Measurements from ENCODE around the gene DLGAP1. TPM values are rescaled to one million over a fixed set of nuclear protein-coding genes. Genes with fewer than 3 reads are reported as not detected.

DLGAP1 gene
- total and polyA plus RNA-seq, 2 of the 13 experiments (the other 11 are each of a cell fraction or from before 2014, with no cell fraction given): 0.01 TPM; not detected in 1

GRCh38 chr18:3725115-3725514, 730.0 kb downstream of the DLGAP1 start:
- Histone ChIP-seq H2AFZ (ENCODE audit: low read length) (no peak overlapping the region), H3K9me3 (ENCODE audit: low read length) (no peaks in the 10 kb centered on the region), H3K27me3 (ENCODE audit: control insufficient read depth in 1 of 2, insufficient read depth in 2 of 2, low read length in 2 of 2) (peaks cover 0 to 14% of the 10 kb centered on the region in 2 experiments; a peak in 2 of 5 replicates), H4K20me1 (ENCODE audit: insufficient read depth, low read length) (no peaks in the 10 kb centered on the region), H3K4me2 (ENCODE audit: low read depth, low read length) (no peak overlapping the region), H3K9ac (ENCODE audit: insufficient read depth, low read depth, low read length) (no peak overlapping the region), H3K4me1 (ENCODE audit: insufficient read depth, low read length) (peaks cover 51% of the 10 kb centered on the region), H3K79me2 (ENCODE audit: insufficient read depth, low read length) (no peaks in the 10 kb centered on the region), H3K27ac (ENCODE audit: extremely low read length, insufficient read depth, low read length) (no peak overlapping the region), H3K4me3 (replicated peaks in 1 of 3; ENCODE audit: insufficient read depth in 1 of 3, low read depth in 2 of 3, low read length in 3 of 3) (no peak overlapping the region), H3K36me3 (replicated peaks in 1 of 2; ENCODE audit: control insufficient read depth in 1 of 2, insufficient read depth in 2 of 2, low read length in 2 of 2) (no peaks in the 10 kb centered on the region)
- ChIA-PET POLR2A (no interaction called here), CTCF (ENCODE audit: low intra/inter-chr PET ratio, low total read pairs) (no interaction called here)
- intact Hi-C loops (cut with micrococcal nuclease; ENCODE audit: unreplicated experiment) (no loop called here), in situ Hi-C loops (cut with HindIII; ENCODE audit: extremely low pct_ligation_motif_present, low pct_unique_long_range_greater_than_20kb) (no loop called here)
- ATAC-seq (no peak), DNase-seq (ENCODE audit: low spot score) (no peak), FAIRE-seq (no peak)
- no peak for TF ChIP-seq ZBED4 (CRISPR knock-in tag; IDR thresholded peaks at IDR 0.05; ENCODE audit: borderline replicate concordance)
- TF ChIP-seq GABPA (IDR thresholded peaks at IDR 0.05; ENCODE audit: low read depth, low read length): no peak
- TF ChIP-seq GABPA (CRISPR knock-in tag; IDR thresholded peaks at IDR 0.05; ENCODE audit: low read depth): peak; percentile 48
- TF ChIP-seq, protein P1, sequence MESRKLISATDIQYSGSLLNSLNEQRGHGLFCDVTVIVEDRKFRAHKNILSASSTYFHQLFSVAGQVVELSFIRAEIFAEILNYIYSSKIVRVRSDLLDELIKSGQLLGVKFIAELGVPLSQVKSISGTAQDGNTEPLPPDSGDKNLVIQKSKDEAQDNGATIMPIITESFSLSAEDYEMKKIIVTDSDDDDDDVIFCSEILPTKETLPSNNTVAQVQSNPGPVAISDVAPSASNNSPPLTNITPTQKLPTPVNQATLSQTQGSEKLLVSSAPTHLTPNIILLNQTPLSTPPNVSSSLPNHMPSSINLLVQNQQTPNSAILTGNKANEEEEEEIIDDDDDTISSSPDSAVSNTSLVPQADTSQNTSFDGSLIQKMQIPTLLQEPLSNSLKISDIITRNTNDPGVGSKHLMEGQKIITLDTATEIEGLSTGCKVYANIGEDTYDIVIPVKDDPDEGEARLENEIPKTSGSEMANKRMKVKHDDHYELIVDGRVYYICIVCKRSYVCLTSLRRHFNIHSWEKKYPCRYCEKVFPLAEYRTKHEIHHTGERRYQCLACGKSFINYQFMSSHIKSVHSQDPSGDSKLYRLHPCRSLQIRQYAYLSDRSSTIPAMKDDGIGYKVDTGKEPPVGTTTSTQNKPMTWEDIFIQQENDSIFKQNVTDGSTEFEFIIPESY (CRISPR knock-in tag; IDR thresholded peaks at IDR 0.05): no peak
- no peak for TF ChIP-seq GLI4 (CRISPR knock-in tag; IDR thresholded peaks at IDR 0.05; ENCODE audit: borderline replicate concordance)
- TF ChIP-seq GATAD2A (CRISPR knock-in tag; IDR thresholded peaks at IDR 0.05): no peak
- TF ChIP-seq, protein P2, sequence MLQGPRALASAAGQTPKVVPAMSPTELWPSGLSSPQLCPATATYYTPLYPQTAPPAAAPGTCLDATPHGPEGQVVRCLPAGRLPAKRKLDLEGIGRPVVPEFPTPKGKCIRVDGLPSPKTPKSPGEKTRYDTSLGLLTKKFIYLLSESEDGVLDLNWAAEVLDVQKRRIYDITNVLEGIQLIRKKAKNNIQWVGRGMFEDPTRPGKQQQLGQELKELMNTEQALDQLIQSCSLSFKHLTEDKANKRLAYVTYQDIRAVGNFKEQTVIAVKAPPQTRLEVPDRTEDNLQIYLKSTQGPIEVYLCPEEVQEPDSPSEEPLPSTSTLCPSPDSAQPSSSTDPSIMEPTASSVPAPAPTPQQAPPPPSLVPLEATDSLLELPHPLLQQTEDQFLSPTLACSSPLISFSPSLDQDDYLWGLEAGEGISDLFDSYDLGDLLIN (CRISPR knock-in tag; IDR thresholded peaks at IDR 0.05; ENCODE audit: borderline replicate concordance): no peak
- TF ChIP-seq SP2 (CRISPR knock-in tag; IDR thresholded peaks at IDR 0.05): no peak
- no peak for TF ChIP-seq HOXA3 (CRISPR knock-in tag; IDR thresholded peaks at IDR 0.05)
- TF ChIP-seq RFX5 (IDR thresholded peaks at IDR 0.05; ENCODE audit: low read depth, low read length): peak; percentile 68
- TF ChIP-seq BHLHE40 (IDR thresholded peaks at IDR 0.05; ENCODE audit: low read length): no peak
- TF ChIP-seq EED (CRISPR knock-in tag; IDR thresholded peaks at IDR 0.05): no peak
- BruUV-seq (replicated peaks): no TSS peak
- WGBS (ENCODE audit: low lambda C conversion rate): 5% methylated on average over 2 of the region's 2 CpGs

All from HepG2 (cell line).